Mucosa of stomach (tissue), 1 donor: ENCODE measurements around the gene RBM20.

Experiments
- H3K27me3 ChIP-seq: one replicate; pipeline ENCODE4 v1.7.0; 2013; ENCODE audit warnings: mild to moderate bottlenecking, low read length; ENCODE audit not compliant: control insufficient read depth, insufficient read depth
- H3K36me3 ChIP-seq: one replicate; pipeline ENCODE4 v1.7.0; 2013; ENCODE audit warnings: low read length; ENCODE audit not compliant: control insufficient read depth, insufficient read depth
- H3K4me1 ChIP-seq: one replicate; pipeline ENCODE4 v1.7.0; 2013; ENCODE audit warnings: mild to moderate bottlenecking, low read length; ENCODE audit not compliant: control insufficient read depth, insufficient read depth
- H3K4me3 ChIP-seq: one replicate; pipeline ENCODE4 v1.7.0; 2013; ENCODE audit warnings: low read length
- H3K9ac ChIP-seq: one replicate; pipeline ENCODE4 v1.7.0; 2013; ENCODE audit warnings: mild to moderate bottlenecking, low read length, moderate library complexity
- H3K9me3 ChIP-seq: one replicate; pipeline ENCODE4 v1.7.0; 2013; ENCODE audit warnings: mild to moderate bottlenecking, low read length, moderate library complexity; ENCODE audit not compliant: control insufficient read depth
- donor health status: Pancreatic carcinoma.

Gene RBM20

GRCh38 chr10:110643035-110643652, 992 bp upstream of the RBM20 start:
- Histone ChIP-seq H3K4me3 (no peak overlapping the region), H3K27me3 (peaks cover 64% of the 10 kb centered on the region), H3K9ac (no peak overlapping the region)

GRCh38 chr10:110644598-110645462, 694 bp downstream of the RBM20 start:
- H3K4me3 ChIP-seq = no peak overlapping the region
- no peaks in the 10 kb centered on the region for H3K9me3 ChIP-seq
- no peak overlapping the region for H3K9ac ChIP-seq
- peaks cover 11% of the 10 kb centered on the region for H3K4me1 ChIP-seq
- no peaks in the 10 kb centered on the region for H3K36me3 ChIP-seq
- H3K27me3 ChIP-seq = peaks cover 74% of the 10 kb centered on the region

More at GRCh38 chr10:110643035-110643652, 992 bp upstream of the RBM20 start:
- Histone ChIP-seq H3K36me3 (no peaks in the 10 kb centered on the region), H3K9me3 (no peaks in the 10 kb centered on the region), H3K4me1 (peaks cover 11% of the 10 kb centered on the region)

- Histone ChIP-seq H3K4me1 (peaks cover 11% of the 10 kb centered on the region), H3K36me3 (no peaks in the 10 kb centered on the region), H3K27me3 (peaks cover 66% of the 10 kb centered on the region), H3K9ac (no peak overlapping the region), H3K9me3 (no peaks in the 10 kb centered on the region), H3K4me3 (no peak overlapping the region)
Measured at GRCh38 chr10:110646417-110647135, 2.4 kb downstream of the RBM20 start.

- no peaks in the 10 kb centered on the region for H3K36me3 ChIP-seq
- no peak overlapping the region for H3K9ac ChIP-seq
- H3K9me3 ChIP-seq = no peaks in the 10 kb centered on the region
- H3K27me3 ChIP-seq = peaks cover 63% of the 10 kb centered on the region
- H3K4me3 ChIP-seq = no peak overlapping the region
- H3K4me1 ChIP-seq = peaks cover 11% of the 10 kb centered on the region
Measured at GRCh38 chr10:110647136-110647430, 2.9 kb downstream of the RBM20 start.

GRCh38 chr10:110648692-110649346, 4.7 kb downstream of the RBM20 start:
- Histone ChIP-seq H3K4me3 (no peak overlapping the region), H3K9me3 (no peaks in the 10 kb centered on the region), H3K9ac (no peak overlapping the region), H3K36me3 (no peaks in the 10 kb centered on the region), H3K27me3 (peaks cover 46% of the 10 kb centered on the region), H3K4me1 (peaks cover 4% of the 10 kb centered on the region)

GRCh38 chr10:110649347-110650264, 5.5 kb downstream of the RBM20 start:
- H3K4me3 ChIP-seq = no peak overlapping the region
- H3K27me3 ChIP-seq = peaks cover 38% of the 10 kb centered on the region
- H3K4me1 ChIP-seq = no peaks in the 10 kb centered on the region
- no peak overlapping the region for H3K9ac ChIP-seq
- no peaks in the 10 kb centered on the region for H3K36me3 ChIP-seq
- no peaks in the 10 kb centered on the region for H3K9me3 ChIP-seq

GRCh38 chr10:110650265-110650668, 6.1 kb downstream of the RBM20 start:
- Histone ChIP-seq H3K4me3 (no peak overlapping the region), H3K36me3 (no peaks in the 10 kb centered on the region), H3K9me3 (no peaks in the 10 kb centered on the region), H3K27me3 (peaks cover 31% of the 10 kb centered on the region), H3K9ac (no peak overlapping the region), H3K4me1 (no peaks in the 10 kb centered on the region)

GRCh38 chr10:110651044-110651958, 7.2 kb downstream of the RBM20 start:
- no peaks in the 10 kb centered on the region for H3K9me3 ChIP-seq
- H3K36me3 ChIP-seq = no peaks in the 10 kb centered on the region
- no peaks in the 10 kb centered on the region for H3K4me1 ChIP-seq
- H3K9ac ChIP-seq = no peak overlapping the region
- no peak overlapping the region for H3K4me3 ChIP-seq
- peaks cover 25% of the 10 kb centered on the region for H3K27me3 ChIP-seq

GRCh38 chr10:110652475-110653118, 8.5 kb downstream of the RBM20 start:
- H3K4me3 ChIP-seq = no peak overlapping the region
- no peaks in the 10 kb centered on the region for H3K36me3 ChIP-seq
- H3K9me3 ChIP-seq = no peaks in the 10 kb centered on the region
- no peaks in the 10 kb centered on the region for H3K4me1 ChIP-seq
- no peak overlapping the region for H3K9ac ChIP-seq
- H3K27me3 ChIP-seq = peaks cover 18% of the 10 kb centered on the region

- Histone ChIP-seq H3K27me3 (peaks cover 7% of the 10 kb centered on the region), H3K36me3 (no peaks in the 10 kb centered on the region), H3K9me3 (no peaks in the 10 kb centered on the region), H3K4me1 (no peaks in the 10 kb centered on the region), H3K9ac (no peak overlapping the region), H3K4me3 (no peak overlapping the region)
Measured at GRCh38 chr10:110655320-110655719, 11.2 kb downstream of the RBM20 start.
